ENCODE measurements around the gene METAP2. TPM values are rescaled to one million over a fixed set of nuclear protein-coding genes. Genes with fewer than 3 reads are reported as not detected.

METAP2 gene
- total RNA-seq, 1 experiment from 2014 or later = 86.1 TPM

- intact Hi-C loops (cut with micrococcal nuclease; ENCODE audit: unreplicated experiment) = no loop called here
- BruUV-seq (replicated peaks) = no TSS peak
These were observed 18.5 kb downstream of the METAP2 start for GRCh38 chr12:95492462-95492861.

GRCh38 chr12:95494888-95495287, 20.9 kb downstream of the METAP2 start:
- ChIA-PET POLR2A (no interaction called here), CTCF (no interaction called here)
- in situ Hi-C loops (cut with HindIII; ENCODE audit: low pct_unique_long_range_greater_than_20kb, low sequenced_read_pairs) = no loop called here
- Histone ChIP-seq H3K27me3 (ENCODE audit: control insufficient read depth, insufficient read depth, low read length) (no peaks in the 10 kb centered on the region), H3K4me3 (ENCODE audit: low read depth in 2 of 2, low read length in 2 of 2) (no peak overlapping the region), H3K27ac (ENCODE audit: low read length) (no peak overlapping the region), H3K4me1 (ENCODE audit: control insufficient read depth, insufficient read depth, low read length) (no peaks in the 10 kb centered on the region), H3K36me3 (ENCODE audit: control insufficient read depth, insufficient read depth, low read length) (peaks cover 28% of the 10 kb centered on the region), H3K9me3 (ENCODE audit: control insufficient read depth, insufficient read depth, low read depth, low read length) (no peaks in the 10 kb centered on the region)
- ATAC-seq (no peak), DNase-seq (ENCODE audit: low read depth, low spot score) (no peak)
- no peak for TF ChIP-seq TCF7L2 (IDR thresholded peaks at IDR 0.05; ENCODE audit: low read depth, low read length)
- TF ChIP-seq POLR2AphosphoS5 (IDR thresholded peaks at IDR 0.05; ENCODE audit: low read depth, low read length) = no peak
- TF ChIP-seq REST (IDR thresholded peaks at IDR 0.05; ENCODE audit: insufficient read depth in 1 of 2, low read depth in 2 of 2, low read length in 1 of 2) = no peak
- TF ChIP-seq CTCF (IDR thresholded peaks at IDR 0.05) = no peak
- no peak for TF ChIP-seq SIN3A (IDR thresholded peaks at IDR 0.05; ENCODE audit: borderline replicate concordance, insufficient read depth, low read depth, low read length)
- no TSS peak for BruUV-seq (replicated peaks)
- intact Hi-C loops (cut with micrococcal nuclease; ENCODE audit: unreplicated experiment) = no loop called here

More at GRCh38 chr12:95492462-95492861, 18.5 kb downstream of the METAP2 start:
- DNase-seq (ENCODE audit: low read depth, low spot score) (no peak), ATAC-seq (no peak)
- ChIA-PET POLR2A (no interaction called here), CTCF (no interaction called here)
- TF ChIP-seq CTCF (IDR thresholded peaks at IDR 0.05) (no peak), POLR2AphosphoS5 (IDR thresholded peaks at IDR 0.05; ENCODE audit: low read depth, low read length) (no peak), REST (IDR thresholded peaks at IDR 0.05; ENCODE audit: insufficient read depth in 1 of 2, low read depth in 2 of 2, low read length in 1 of 2) (no peak), SIN3A (IDR thresholded peaks at IDR 0.05; ENCODE audit: borderline replicate concordance, insufficient read depth, low read depth, low read length) (no peak), TCF7L2 (IDR thresholded peaks at IDR 0.05; ENCODE audit: low read depth, low read length) (no peak)
- Histone ChIP-seq H3K27me3 (ENCODE audit: control insufficient read depth, insufficient read depth, low read length) (no peaks in the 10 kb centered on the region), H3K27ac (ENCODE audit: low read length) (no peak overlapping the region), H3K4me3 (ENCODE audit: low read depth in 2 of 2, low read length in 2 of 2) (no peak overlapping the region), H3K4me1 (ENCODE audit: control insufficient read depth, insufficient read depth, low read length) (no peaks in the 10 kb centered on the region), H3K9me3 (ENCODE audit: control insufficient read depth, insufficient read depth, low read depth, low read length) (no peaks in the 10 kb centered on the region), H3K36me3 (ENCODE audit: control insufficient read depth, insufficient read depth, low read length) (peaks cover 41% of the 10 kb centered on the region)
- in situ Hi-C loops (cut with HindIII; ENCODE audit: low pct_unique_long_range_greater_than_20kb, low sequenced_read_pairs) = no loop called here

All from Panc1 (cell line).